ENCODE measurements around the gene TAF4.

TAF4 gene

GRCh38 chr20:62066983-62067433, 1.3 kb upstream of the TAF4 start:
- Mint-ChIP-seq H3K27me3 (peaks cover 22% of the 10 kb centered on the region), H3K36me3 (ENCODE audit: low read depth) (peaks cover 18% of the 10 kb centered on the region), H3K4me3 (peak overlapping the region; percentile 82), H3K4me1 (ENCODE audit: low read depth) (peaks cover 39% of the 10 kb centered on the region), H3K27ac (peak overlapping the region; percentile 87), H3K9me3 (no peaks in the 10 kb centered on the region)
- intact Hi-C loops (cut with micrococcal nuclease): loop anchor here (1.0 to 10.0 kb wide), 3 partner anchors 52 to 70 kb away; partner anchors contain the start of gene LSM14B

- intact Hi-C loops (cut with micrococcal nuclease): loop anchor here (1.0 to 10.0 kb wide), 3 partner anchors 52 to 71 kb away; partner anchors contain the start of gene LSM14B
- peaks cover 18% of the 10 kb centered on the region for H3K36me3 Mint-ChIP-seq (ENCODE audit: low read depth)
- H3K4me3 Mint-ChIP-seq: peak overlapping the region; percentile 82
- peak overlapping the region; percentile 87 for H3K27ac Mint-ChIP-seq
- peaks cover 44% of the 10 kb centered on the region for H3K4me1 Mint-ChIP-seq (ENCODE audit: low read depth)
- H3K9me3 Mint-ChIP-seq: no peaks in the 10 kb centered on the region
- H3K27me3 Mint-ChIP-seq: peaks cover 22% of the 10 kb centered on the region
Measured at GRCh38 chr20:62066339-62066982, 780 bp upstream of the TAF4 start.

GRCh38 chr20:62064770-62065673, 659 bp downstream of the TAF4 start:
- Mint-ChIP-seq H3K27me3 (peaks cover 15% of the 10 kb centered on the region), H3K9me3 (no peaks in the 10 kb centered on the region), H3K4me1 (ENCODE audit: low read depth) (peaks cover 59% of the 10 kb centered on the region), H3K36me3 (ENCODE audit: low read depth) (peaks cover 28% of the 10 kb centered on the region), H3K27ac (peak overlapping the region; percentile 74), H3K4me3 (peak overlapping the region; percentile 77)
- intact Hi-C loops (cut with micrococcal nuclease): loop anchor here (5.0 to 10.0 kb wide), 2 partner anchors 50 to 72 kb away; no protein-coding TSS in a partner anchor

GRCh38 chr20:62063981-62064769, 1.5 kb downstream of the TAF4 start:
- H3K36me3 Mint-ChIP-seq (ENCODE audit: low read depth): peaks cover 36% of the 10 kb centered on the region
- peak overlapping the region; percentile 67 for H3K4me3 Mint-ChIP-seq
- H3K9me3 Mint-ChIP-seq: no peaks in the 10 kb centered on the region
- H3K27me3 Mint-ChIP-seq: peaks cover 10% of the 10 kb centered on the region
- H3K27ac Mint-ChIP-seq: peak overlapping the region; percentile 50
- peaks cover 67% of the 10 kb centered on the region for H3K4me1 Mint-ChIP-seq (ENCODE audit: low read depth)
- intact Hi-C loops (cut with micrococcal nuclease): loop anchor here (10.0 kb wide), 1 partner anchor 49 kb away; no protein-coding TSS in a partner anchor

GRCh38 chr20:62063315-62063980, 2.2 kb downstream of the TAF4 start:
- Mint-ChIP-seq H3K9me3 (no peaks in the 10 kb centered on the region), H3K36me3 (ENCODE audit: low read depth) (peaks cover 37% of the 10 kb centered on the region), H3K27me3 (peaks cover 6% of the 10 kb centered on the region), H3K27ac (peak overlapping the region; percentile 50), H3K4me3 (peak overlapping the region; percentile 67), H3K4me1 (ENCODE audit: low read depth) (peaks cover 72% of the 10 kb centered on the region)
- intact Hi-C loops (cut with micrococcal nuclease): loop anchor here (10.0 kb wide), 1 partner anchor 49 kb away; no protein-coding TSS in a partner anchor

GRCh38 chr20:62062661-62063314, 2.9 kb downstream of the TAF4 start:
- Mint-ChIP-seq H3K9me3 (no peaks in the 10 kb centered on the region), H3K4me3 (no peak overlapping the region), H3K36me3 (ENCODE audit: low read depth) (peaks cover 37% of the 10 kb centered on the region), H3K4me1 (ENCODE audit: low read depth) (peaks cover 69% of the 10 kb centered on the region), H3K27me3 (peaks cover 5% of the 10 kb centered on the region), H3K27ac (no peak overlapping the region)
- intact Hi-C loops (cut with micrococcal nuclease): loop anchor here (10.0 kb wide), 1 partner anchor 48 kb away; no protein-coding TSS in a partner anchor

GRCh38 chr20:62061851-62062423, 3.7 kb downstream of the TAF4 start:
- peaks cover 68% of the 10 kb centered on the region for H3K4me1 Mint-ChIP-seq (ENCODE audit: low read depth)
- peaks cover 37% of the 10 kb centered on the region for H3K36me3 Mint-ChIP-seq (ENCODE audit: low read depth)
- no peaks in the 10 kb centered on the region for H3K27me3 Mint-ChIP-seq
- no peaks in the 10 kb centered on the region for H3K9me3 Mint-ChIP-seq
- H3K27ac Mint-ChIP-seq: no peak overlapping the region
- H3K4me3 Mint-ChIP-seq: peak overlapping the region; percentile 1
- intact Hi-C loops (cut with micrococcal nuclease): loop anchor here (10.0 kb wide), 1 partner anchor 47 kb away; no protein-coding TSS in a partner anchor

GRCh38 chr20:62060631-62061541, 4.8 kb downstream of the TAF4 start:
- Mint-ChIP-seq H3K9me3 (no peaks in the 10 kb centered on the region), H3K4me3 (no peak overlapping the region), H3K27ac (peak overlapping the region; percentile 31), H3K36me3 (ENCODE audit: low read depth) (peaks cover 43% of the 10 kb centered on the region), H3K27me3 (no peaks in the 10 kb centered on the region), H3K4me1 (ENCODE audit: low read depth) (peaks cover 65% of the 10 kb centered on the region)
- intact Hi-C loops (cut with micrococcal nuclease): loop anchor here (10.0 kb wide), 1 partner anchor 46 kb away; no protein-coding TSS in a partner anchor

- peak overlapping the region; percentile 31 for H3K27ac Mint-ChIP-seq
- no peaks in the 10 kb centered on the region for H3K9me3 Mint-ChIP-seq
- peaks cover 51% of the 10 kb centered on the region for H3K36me3 Mint-ChIP-seq (ENCODE audit: low read depth)
- intact Hi-C loops (cut with micrococcal nuclease): loop anchor here (10.0 kb wide), 1 partner anchor 45 kb away; no protein-coding TSS in a partner anchor
- peaks cover 70% of the 10 kb centered on the region for H3K4me1 Mint-ChIP-seq (ENCODE audit: low read depth)
- H3K27me3 Mint-ChIP-seq: no peaks in the 10 kb centered on the region
- no peak overlapping the region for H3K4me3 Mint-ChIP-seq
Measured at GRCh38 chr20:62059920-62060630, 5.6 kb downstream of the TAF4 start.

- peaks cover 58% of the 10 kb centered on the region for H3K36me3 Mint-ChIP-seq (ENCODE audit: low read depth)
- H3K27me3 Mint-ChIP-seq: no peaks in the 10 kb centered on the region
- H3K27ac Mint-ChIP-seq: peak overlapping the region; percentile 31
- no peaks in the 10 kb centered on the region for H3K9me3 Mint-ChIP-seq
- H3K4me1 Mint-ChIP-seq (ENCODE audit: low read depth): peaks cover 74% of the 10 kb centered on the region
- H3K4me3 Mint-ChIP-seq: no peak overlapping the region
- intact Hi-C loops (cut with micrococcal nuclease): no loop called here
Measured at GRCh38 chr20:62059401-62059800, 6.3 kb downstream of the TAF4 start.

- H3K9me3 Mint-ChIP-seq: no peaks in the 10 kb centered on the region
- peaks cover 71% of the 10 kb centered on the region for H3K4me1 Mint-ChIP-seq (ENCODE audit: low read depth)
- H3K27ac Mint-ChIP-seq: no peak overlapping the region
- intact Hi-C loops (cut with micrococcal nuclease): no loop called here
- peaks cover 61% of the 10 kb centered on the region for H3K36me3 Mint-ChIP-seq (ENCODE audit: low read depth)
- no peak overlapping the region for H3K4me3 Mint-ChIP-seq
- H3K27me3 Mint-ChIP-seq: no peaks in the 10 kb centered on the region
Measured at GRCh38 chr20:62058941-62059340, 6.7 kb downstream of the TAF4 start.

Measured in dendritic cell treated with granulocyte-macrophage colony-stimulating factor and Interleukin-4, amounts not matched to agents 40 ng/mL and 50 ng/mL, for 4 days (primary cell).